ENCODE measurements around the gene SMIM24.
"Not testable (repeated sequence)": the region's sequence is repeated elsewhere in the genome, so short reads cannot be mapped to it uniquely, and the experiment has no call there.

The SMIM24 gene

DNA sequence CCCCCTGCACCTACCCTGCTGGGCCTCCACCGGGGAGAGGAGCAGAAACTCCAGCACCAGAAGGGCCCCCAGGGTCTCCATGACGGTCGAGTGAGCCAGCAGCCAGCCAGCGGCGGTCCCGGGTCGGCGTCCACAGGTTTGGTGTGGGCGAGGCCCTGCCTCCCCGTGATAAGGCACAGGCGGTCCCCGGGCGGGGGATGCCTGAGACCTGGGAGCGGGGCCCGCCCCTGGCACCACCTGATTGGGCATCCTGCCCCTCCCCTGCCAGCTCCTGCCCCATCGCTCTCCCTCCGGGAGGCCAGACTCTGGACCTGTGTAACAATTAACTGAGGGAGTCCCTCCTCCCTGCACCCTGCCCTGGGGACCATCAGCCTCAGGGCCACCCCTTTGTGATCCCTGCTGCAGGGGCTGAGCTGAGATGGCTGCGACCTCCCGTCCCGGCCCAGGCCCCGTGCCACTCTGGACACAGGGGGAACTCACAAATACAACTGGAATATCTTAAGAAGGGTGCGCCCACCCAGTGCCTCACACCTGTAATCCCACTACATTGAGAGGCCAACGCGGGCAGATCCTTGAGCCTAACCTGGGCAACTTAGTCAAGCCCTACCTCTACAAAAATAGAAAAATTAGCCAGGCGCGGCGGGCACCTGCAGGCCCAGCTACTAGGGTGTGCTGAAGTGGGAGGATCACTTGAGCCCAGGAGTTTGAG lies at the start of gene SMIM24:
Gene SMIM24 (minus strand): TSS at position 143 of the 709 bp plus-strand sequence. CDS start 62 bp downstream, at position 81.
- no peak for DNase-seq

DNA sequence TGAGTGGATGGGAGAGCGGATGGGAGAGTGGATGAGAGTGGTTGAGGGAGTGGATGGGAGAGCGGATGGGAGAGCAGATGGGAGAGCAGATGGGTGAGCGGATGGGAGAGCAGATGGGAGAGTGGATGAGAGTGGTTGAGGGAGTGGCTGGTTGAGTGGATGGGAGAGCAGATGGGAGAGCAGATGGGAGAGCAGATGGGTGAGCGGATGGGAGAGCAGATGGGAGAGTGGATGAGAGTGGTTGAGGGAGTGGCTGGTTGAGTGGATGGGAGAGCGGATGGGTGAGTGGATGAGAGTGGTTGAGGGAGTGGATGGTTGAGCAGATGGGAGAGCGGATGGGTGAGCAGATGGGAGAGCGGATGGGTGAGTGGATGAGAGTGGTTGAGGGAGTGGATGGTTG lies 49.0 kb upstream of the SMIM24 start:
- not testable (repeated sequence) for DNase-seq

DNA sequence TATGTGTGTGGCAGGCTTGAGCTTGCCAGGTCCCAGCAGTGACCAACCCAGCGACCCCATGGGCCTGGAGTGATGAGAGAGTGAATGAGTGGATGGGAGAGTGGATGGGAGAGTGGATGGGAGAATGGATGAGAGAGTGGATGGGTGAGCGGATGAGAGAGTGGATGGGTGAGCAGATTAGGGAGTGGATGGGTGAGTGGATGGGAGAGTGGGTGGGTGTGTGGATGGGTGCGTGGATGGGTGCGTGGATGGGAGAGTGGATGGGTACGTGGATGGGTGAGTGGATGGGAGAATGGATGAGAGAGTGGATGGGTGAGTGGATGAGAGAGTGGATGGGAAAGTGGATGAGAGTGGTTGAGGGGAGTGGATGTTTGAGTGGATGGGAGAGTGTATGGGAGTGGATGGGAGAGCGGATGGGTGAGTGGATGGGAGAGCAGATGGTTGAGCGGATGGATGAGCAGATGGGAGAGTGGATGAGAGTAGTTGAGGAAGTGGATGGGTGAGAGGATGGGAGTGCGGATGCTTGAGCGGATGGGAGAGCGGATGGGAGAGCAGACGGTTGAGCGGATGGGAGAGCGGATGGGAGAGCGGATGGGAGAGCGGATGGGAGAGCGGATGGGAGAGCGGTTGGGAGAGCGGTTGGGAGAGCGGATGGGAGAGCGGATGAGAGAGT lies 48.4 kb upstream of the SMIM24 start:
- no peak for DNase-seq

DNA sequence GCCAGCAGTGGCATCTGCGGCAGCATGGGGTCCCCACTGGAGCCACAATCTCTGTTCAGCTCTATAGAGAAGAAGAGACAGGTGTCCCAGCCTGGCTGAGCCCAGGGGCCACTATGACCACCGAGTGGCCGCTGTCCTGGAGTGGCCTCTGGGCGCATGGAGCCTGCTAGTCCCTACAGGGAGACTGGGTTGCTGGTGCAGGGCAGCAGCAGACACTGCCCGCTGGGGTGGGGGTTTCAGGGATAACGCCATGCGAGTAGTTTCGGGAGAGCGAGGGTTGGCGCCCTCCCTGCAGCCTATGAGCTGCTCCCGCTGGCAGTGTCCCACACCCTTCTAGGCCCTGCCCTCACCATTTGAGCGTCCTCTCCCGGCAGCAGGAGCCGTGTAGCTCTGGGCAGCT lies 47.8 kb upstream of the SMIM24 start:
- no peak for DNase-seq

DNA sequence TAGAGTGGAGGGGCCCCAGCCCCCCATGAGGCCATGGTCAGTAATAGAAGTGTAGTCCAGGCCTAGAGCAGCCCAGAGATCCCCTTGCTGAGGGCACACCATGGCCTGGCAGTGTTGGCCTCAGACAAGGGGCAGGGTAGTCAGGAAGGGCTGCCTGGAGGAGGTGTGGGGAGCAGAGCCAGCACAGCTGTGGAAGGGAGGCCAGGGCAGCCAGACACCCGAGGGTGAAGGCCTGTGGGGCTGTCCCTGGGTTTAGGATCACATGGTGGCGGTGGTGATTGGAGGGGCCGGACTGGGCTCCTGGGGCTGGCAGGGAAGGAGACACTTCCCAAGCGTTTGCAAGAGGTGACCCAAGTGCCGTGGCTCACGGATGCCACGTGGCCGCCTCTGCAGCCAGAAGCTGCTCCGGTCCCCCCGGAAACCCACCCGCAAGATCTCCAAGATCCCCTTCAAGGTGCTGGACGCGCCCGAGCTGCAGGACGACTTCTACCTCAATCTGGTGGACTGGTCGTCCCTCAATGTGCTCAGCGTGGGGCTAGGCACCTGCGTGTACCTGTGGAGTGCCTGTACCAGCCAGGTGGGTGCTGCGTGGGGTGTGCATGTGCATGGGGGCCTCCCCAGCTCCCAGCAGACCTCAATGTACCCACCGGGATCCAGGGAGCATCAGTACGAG lies 47.0 kb upstream of the SMIM24 start:
- no peak for DNase-seq

DNA sequence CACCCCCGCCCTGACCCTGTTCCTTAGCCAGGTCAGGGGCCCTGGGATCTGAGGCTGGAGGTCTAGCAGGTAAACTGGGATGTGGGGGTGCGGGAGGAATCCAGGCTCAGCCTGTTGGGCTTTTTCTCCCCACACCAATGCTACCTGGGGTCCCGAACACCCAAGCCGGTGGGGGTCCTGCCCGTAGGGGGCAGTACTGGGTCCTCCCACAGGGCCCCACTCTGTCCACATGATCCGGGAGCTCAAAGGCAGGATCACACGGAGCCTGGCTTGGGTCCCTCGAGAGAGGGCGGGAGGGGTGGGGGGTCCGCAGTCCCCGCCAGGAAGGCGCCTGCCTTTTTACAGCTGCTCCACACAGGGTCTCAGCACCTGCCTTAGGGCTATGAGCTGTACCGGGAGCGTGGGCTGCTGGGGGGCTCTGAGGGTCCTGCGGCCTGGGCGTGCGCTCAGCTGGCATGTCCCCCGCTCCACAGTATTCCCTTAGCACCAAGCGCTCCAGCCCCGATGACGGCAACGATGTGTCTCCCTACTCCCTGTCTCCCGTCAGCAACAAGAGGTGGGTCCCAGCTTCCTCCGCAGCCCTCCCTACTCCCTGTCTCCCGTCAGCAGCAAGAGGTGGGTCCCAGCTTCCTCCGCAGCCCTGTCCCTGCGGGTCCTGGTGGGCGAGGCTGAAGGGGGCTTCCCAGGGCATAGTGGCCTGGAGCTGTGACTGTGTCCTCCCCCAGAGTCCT lies 46.3 kb upstream of the SMIM24 start:
- no peak for DNase-seq

DNA sequence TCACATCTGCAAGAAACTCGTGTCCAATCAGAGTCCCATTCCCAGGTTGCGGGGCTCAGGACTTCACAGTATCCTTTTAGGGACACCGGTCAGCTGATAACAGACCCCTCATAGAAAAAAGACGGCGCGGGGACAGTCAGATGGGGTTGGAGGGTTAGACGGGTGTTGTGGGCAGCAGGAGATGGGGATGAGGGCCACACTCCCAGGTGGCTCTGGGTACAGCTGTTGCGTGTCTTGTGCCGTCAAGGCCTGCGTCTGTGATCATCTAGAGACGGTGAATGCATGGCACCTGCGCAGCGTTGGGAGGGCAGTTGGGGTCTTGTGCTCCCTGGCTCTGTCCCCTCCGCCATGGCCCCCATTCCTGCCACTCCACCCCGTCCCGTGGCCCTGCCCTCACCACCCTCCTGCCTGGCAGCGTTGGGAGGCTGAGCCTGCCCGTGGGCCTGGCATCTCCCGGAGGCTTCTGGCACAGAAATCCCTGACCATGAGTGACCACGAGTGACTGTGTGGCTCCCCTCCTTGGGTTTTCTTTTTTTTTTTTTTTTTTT lies 44.7 kb upstream of the SMIM24 start:
- no peak for DNase-seq

DNA sequence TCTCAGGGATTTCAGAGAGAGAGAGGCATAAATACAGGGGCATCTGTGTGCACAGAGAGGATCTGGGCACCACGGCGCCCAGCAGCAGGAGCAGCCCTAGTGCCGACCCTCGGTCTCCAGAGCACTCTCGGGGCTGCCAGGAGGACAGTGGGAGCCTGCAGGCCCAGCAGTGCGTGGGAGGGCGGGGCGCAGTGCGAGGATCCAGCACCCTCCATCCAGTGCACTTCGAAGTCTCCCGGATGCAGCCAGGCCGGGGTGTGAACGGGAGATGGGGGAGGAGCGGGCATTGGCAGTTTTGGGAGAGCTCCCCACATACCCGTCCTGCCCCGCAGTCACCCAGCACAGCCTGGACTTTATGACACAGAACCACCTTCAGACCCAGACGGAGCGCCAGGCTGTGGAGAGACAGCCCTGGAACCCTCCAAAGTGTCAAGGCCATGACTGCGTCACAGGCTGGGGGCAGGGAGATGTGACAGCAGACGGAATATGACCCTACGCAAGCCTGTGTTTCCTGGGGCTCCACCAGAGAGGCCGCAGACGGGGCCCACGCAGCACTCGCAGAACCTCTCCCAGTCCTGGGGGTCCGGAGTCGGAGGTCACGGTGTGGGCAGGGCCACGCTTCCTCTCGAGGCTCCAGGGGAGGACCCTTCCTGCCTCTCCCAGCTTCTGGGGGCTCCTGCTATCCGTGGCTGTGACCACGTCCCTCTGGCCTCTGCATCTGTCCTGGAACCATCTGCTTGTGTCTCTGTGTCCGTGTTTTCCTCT lies 43.9 kb upstream of the SMIM24 start:
- no peak for DNase-seq

DNA sequence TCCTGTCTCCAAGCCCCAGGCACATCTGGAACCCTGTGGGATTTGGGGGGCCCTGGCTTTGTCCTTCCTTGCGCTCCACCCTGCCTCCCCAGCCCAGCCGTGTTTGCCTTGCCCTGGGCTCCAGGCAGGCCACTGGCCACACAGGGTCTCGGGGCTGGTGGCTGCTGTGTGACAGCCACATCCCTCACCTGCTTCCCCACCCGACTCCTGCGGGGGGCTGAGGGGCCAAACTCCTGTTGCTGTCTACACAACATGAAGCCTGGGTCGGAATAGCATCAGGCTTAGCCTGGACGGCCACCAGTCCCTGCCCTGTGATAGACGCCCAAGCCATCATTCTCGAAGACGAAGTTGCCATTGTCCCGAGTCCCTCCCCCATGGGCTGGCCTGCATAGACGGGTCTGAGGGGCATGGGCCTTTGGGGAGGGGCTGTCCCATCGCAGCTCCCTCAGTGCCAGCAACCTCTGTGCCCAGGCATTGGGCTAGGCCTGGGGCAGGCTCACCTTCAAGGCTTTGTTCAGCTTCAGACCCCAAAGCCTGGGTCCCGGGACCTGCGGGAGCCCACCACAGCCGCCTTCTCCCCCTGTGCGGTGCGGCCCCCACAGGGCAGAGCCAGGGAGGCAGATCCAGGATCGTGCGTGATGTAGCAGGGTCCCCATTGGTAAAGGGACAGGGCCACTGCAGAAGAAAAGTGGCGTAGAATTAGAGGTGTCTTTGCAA lies 43.2 kb upstream of the SMIM24 start:
- DNase-seq, result no peak

DNA sequence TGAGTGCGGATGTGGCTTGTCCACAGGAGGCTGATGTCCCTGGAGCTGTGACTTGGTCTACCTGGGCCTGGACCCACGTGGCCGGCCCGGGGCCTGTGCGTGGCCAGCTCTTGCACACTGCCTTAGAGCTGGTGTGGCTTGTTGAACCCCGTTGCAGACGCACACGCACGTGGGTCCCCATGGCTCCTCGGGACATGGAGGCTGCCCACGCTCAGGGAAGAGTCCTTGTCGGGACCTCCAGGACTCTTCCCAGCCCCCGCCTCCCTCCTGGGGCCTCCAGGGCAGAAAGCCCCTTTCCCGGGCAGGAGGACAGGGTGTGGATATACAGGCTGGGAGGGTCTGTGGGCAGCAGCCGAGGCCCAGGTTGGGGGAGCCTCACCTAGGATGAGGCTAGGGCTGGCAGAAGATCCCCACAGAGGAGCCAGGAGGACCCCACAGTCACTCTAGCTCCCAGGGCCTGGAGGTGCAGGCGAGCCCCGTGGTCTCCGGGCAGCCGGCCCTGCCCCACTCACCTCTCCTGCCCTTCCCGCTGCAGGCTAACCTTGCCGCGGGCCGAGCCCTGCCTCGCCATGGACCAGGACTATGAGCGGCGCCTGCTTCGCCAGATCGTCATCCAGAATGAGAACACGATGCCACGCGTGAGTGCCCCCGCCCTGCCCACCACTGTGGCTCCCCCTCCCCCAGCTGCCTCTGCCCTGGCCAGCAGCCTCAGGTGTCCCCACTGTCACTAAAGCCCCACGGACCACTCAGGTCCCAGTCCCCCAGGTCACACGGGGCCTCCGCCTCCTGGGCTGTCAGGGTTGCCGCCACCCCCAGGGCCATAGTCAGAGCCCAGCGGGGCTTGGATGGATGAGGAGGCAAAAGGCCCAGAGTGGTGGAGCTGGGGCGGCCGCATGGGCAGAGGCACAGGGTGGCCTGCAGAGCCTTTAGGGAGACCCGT lies 42.4 kb upstream of the SMIM24 start:
- no peak for DNase-seq

DNA sequence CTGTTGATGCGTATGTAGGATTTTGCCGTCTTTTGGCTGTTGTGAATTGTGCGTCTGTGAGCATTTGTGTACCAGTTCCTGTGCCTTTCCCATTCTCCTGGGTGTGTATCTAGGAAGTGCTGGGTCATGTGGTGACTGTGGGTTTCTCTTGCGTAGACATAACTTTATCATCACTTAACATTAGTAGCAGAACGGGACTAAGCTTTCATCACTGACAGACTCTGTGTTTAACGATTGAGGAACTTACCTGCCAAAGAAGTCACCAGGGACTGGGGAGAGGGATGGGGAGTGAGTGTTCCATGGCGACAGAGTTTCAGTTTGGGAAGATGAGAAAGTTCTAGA lies 40.8 kb upstream of the SMIM24 start:
- no peak for DNase-seq

DNA sequence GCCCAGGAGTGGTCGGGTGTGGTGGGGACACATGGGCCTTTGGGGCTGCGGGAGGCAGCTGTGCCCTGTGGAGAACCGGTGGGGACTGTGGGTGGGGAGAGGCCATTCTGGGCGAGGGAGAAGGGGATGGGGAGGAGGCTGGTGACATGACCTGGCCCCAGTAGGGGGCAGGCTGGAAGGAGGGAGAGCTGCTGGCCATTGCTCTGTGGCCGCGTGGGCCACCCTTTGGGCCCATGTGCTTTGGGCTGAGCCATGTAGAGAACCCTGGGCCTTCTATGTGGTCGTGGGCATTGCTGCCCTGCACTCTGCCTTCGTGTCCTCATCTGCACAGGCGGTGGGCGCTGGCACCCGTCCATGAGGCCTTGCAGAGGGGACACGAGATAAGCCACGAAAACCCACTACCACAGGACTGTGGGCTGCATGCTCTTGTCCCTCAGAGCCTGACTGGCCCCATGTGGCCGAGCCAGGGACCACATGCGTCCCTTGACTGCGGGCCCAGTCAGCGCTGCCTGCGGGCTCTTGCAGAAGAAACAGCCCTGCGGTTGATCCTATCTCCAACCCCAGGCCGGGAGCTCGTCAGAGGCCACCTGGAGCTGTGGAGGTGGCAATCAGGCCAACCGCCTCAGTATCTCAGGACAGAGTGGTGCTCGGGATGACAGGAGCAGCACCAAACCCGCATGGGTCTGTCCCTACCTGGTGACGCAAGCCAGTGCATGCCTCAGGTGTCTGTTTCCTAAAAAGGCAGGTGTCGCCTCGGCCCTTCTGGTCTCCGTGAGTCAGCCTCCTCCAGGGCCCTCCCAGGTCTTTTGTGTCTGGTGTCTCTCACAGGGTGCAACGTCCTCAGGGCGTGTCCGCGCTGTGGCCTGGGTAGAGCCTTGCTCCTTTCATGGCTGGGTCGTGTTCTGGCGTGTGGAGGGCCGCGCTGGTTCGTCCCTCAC lies 40.1 kb upstream of the SMIM24 start:
- DNase-seq, result no peak

DNA sequence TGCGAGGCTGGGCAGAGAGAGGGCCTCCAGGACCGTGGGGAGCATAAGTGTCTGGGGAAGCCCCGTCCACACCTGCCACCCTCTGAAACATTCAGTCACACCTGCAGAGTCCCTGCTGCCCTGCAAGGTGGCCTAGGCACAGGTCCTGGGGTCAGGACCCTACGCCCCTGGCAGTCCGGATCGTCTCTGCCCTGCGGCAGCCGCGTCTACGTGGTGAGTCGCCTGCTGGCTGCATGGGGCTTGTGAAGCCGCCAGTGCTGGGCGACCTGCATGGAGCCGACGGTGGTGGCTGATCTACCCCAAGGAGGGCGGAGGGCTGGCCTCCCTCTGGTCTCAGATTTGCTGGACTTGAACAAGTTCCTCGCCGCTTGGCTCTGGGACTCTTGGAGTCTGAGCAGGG lies 38.8 kb upstream of the SMIM24 start:
- DNase-seq, result no peak

DNA sequence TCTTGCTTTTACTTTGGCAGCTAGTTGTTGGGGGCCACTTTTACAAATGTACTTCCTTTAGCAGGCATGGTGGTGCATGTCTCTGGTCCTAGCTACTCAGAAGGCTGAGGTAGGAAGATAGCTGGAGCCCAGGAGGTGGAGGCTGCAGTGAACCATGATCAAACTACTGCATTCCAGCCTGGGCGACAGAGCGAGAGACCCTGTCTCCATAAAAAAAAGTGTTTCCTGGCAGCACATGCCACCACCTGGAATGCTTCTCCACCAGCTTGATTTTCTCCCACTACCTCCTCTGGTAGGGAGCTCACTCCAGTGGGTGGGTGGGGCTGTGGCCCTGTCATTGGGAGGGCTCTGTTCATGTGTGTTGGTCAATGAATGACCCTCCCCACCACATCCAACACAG lies 38.3 kb upstream of the SMIM24 start:
- no peak for DNase-seq

DNA sequence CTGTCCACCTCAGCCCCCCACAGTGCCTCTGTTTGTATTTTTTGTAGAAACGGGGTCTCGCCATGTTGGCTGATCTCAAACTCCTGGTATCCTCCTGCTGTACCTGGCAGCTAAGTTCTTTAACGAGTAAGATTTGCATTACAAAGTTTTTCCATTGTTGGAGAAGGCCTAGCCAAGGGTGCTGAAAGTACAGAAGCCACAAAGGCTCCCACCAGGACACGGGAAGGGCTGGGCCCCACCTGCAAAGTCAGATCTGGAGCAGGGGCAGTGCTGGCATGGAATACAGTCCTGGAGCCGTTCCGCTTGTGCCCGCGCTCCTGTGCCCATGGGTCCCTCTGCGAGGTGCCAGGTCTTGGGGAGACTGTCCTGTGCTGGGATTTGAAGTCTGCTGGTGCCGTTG lies 37.9 kb upstream of the SMIM24 start:
- no peak for DNase-seq

DNA sequence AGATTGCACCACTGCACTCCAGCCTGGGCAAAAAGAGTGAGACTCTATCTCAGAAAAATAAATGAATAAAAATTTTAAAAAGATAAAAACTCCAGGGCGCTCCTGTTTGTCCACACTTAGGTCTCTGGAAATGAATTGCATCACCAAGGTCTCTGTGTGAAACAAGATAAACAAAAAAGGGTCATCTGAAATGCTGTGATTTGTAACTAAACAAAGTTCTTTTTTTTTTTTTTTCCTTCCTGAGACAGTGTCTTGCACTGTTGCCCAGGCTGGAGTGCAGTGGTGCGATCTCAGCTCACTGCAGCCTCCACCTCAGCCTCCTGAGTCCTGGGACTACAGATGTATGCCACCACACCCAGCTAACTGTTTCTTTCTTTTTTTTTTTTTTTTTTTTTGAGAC lies 37.3 kb upstream of the SMIM24 start:
- DNase-seq, result no peak

DNA sequence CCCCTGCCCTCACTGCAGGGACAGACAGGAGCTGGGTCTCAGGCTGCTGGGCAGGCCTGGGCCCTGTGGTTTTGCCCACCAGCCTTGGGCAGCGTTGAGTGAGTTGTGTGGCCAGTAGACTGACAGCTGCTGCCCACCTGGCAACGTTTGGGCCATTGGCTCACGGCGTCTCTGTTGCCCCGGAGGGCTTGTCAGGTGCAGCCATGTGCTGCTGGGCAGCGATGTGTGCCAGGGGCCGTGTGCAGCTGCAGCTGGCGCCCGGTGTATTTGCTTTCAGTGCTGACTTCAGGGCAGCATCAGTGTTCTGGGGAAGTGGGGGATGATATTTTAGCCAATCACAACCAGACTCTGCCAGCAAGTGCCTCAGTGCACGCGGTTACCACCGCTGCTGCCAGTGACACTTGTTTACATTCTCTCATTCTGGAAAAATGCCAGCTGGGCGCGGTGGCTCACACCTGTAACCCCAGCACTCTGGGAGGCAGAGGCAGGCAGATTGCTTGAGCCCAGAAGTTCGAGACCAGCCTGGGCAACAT lies 36.4 kb upstream of the SMIM24 start:
- DNase-seq, result no peak

DNA sequence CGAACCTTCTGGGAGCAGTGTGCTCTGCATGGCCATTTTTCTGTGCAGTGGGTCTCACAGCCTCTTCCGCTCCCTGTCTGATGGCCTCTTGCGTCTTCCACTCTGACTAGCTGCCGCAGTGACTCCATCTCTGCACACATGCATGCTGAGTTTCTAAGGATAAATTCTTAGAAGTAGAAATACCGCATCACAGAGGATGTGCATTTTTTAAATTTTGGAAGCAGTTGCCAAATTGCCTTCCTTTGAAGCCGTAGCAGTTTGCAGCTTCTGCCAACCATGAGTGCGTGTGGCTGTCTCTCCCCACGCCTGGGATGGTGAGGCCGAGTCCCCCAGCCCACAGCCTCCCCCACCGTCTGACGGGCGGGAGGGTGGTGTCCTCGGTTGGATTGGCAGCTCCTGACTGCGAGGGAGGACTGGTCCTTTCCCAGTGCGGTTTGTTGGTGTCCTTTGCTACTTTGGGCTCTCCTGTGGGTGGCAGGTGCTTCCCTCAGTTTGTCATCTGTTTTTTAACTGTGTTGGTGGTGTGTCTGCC lies 35.6 kb upstream of the SMIM24 start:
- DNase-seq, result no peak

DNA sequence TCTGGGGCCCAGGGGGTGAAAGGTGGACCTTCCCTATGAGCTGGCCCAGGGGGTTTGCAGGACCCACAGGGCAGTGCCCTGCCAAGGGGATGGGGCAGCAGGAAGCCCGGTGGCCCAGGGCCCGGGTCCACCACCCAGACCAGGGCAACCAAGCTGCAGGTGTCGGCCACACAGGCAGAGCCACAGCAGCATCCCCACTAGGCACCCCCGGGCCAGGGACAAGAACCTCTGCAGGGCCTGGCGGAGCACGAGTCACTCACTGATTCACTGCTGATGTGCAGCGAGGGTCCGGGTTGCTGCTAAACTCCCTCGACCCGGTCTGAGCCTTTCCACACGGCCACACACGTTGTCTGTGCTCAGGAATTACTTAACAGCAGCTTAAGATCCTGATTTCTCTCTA lies 34.6 kb upstream of the SMIM24 start:
- DNase-seq, result no peak

Data from suppressor macrophage treated with lipopolysaccharide for 4 hours (primary cell).